OCI-LY1 (cell line): Measurements from ENCODE around the gene CHRM4.

Experiments used
- H2AFZ ChIP-seq: fragments of 200-600 bp; sonication (generic), shearing (Covaris generic); 2 replicates; pipeline ENCODE4 v1.6.0; 2014; ENCODE audit warnings: antibody characterized with exemption, mild to moderate bottlenecking, low read length
- H3F3A ChIP-seq: fragments of 200-600 bp; sonication (generic), shearing (Covaris generic); 2 replicates; pipeline ENCODE4 v1.6.0; 2014; ENCODE audit warnings: mild to moderate bottlenecking, antibody characterized with exemption, low read length, moderate library complexity; ENCODE audit not compliant: insufficient read depth
- H3K27ac ChIP-seq: fragments of 200-600 bp; sonication (generic); 2 replicates; pipeline ENCODE4 v1.5.1; 2014; ENCODE audit warnings: low read length, mixed run types, mild to moderate bottlenecking, low read depth; ENCODE audit not compliant: poor library complexity, severe bottlenecking
- H3K27me3 ChIP-seq: fragments of 200-600 bp; sonication (generic); 2 replicates; pipeline ENCODE4 v1.6.0; 2014; ENCODE audit warnings: antibody characterized with exemption, mild to moderate bottlenecking, low read length, moderate library complexity; ENCODE audit not compliant: insufficient read depth
- H3K36me3 ChIP-seq: fragments of 200-600 bp; sonication (generic); 2 replicates; pipeline ENCODE4 v1.6.1; 2014; ENCODE audit warnings: mild to moderate bottlenecking, antibody characterized with exemption, low read length, moderate library complexity, mixed read lengths; ENCODE audit not compliant: insufficient read depth
- H3K4me1 ChIP-seq: fragments of 200-600 bp; sonication (generic); 2 replicates; pipeline ENCODE4 v1.5.1; 2014; ENCODE audit warnings: mild to moderate bottlenecking, low read length, moderate library complexity; ENCODE audit not compliant: insufficient read depth, severe bottlenecking
- H3K4me2 ChIP-seq: fragments of 200-600 bp; sonication (generic), shearing (Covaris generic); 2 replicates; pipeline ENCODE4 v1.6.1; 2014; ENCODE audit warnings: low read length
- H3K4me3 ChIP-seq: fragments of 200-600 bp; sonication (generic); 2 replicates; pipeline ENCODE4 v1.5.1; 2014; ENCODE audit warnings: low read length, low read depth, mild to moderate bottlenecking, mixed read lengths; ENCODE audit not compliant: poor library complexity, severe bottlenecking
- H3K79me2 ChIP-seq: fragments of 200-600 bp; shearing (Covaris generic); 2 replicates; pipeline ENCODE4 v1.6.1; 2016; ENCODE audit warnings: mixed run types, low read length, mixed read lengths; ENCODE audit not compliant: insufficient read depth
- H3K9ac ChIP-seq: fragments of 200-600 bp; sonication (generic), shearing (Covaris generic); 2 replicates; pipeline ENCODE4 v1.6.1; 2014; ENCODE audit warnings: mild to moderate bottlenecking, low read length, mixed read lengths
- H3K9me2 ChIP-seq: fragments of 200-600 bp; sonication (generic), shearing (Covaris generic); 2 replicates; pipeline ENCODE4 v1.6.1; 2014; ENCODE audit warnings: low read depth, mild to moderate bottlenecking, low read length, mixed read lengths
- H3K9me3 ChIP-seq: fragments of 200-600 bp; shearing (Covaris generic); 2 replicates; pipeline ENCODE4 v1.6.1; 2014; ENCODE audit warnings: low read length, mixed read lengths
- H4K20me1 ChIP-seq: fragments of 200-600 bp; sonication (generic), shearing (Covaris generic); 2 replicates; pipeline ENCODE4 v1.6.0; 2016; ENCODE audit warnings: mild to moderate bottlenecking, low read length; ENCODE audit not compliant: insufficient read depth
- EZH2 ChIP-seq: fragments of 200-600 bp; sonication (generic), shearing (Covaris generic); IDR thresholded peaks from 2 replicates; pipeline ENCODE4 v1.8.0; 2017; ENCODE audit warnings: borderline replicate concordance, mixed run types, mild to moderate bottlenecking, antibody characterized with exemption, low read length, moderate library complexity, mixed read lengths
- TF ChIP-seq, protein P1 (sequence below): fragments of 200-600 bp; sonication (generic), shearing (Covaris generic); IDR thresholded peaks from 2 replicates; pipeline ENCODE4 v1.5.1; 2017; ENCODE audit warnings: mild to moderate bottlenecking, antibody characterized with exemption, low read length, moderate library complexity, mixed read lengths

CHRM4 gene

DNA sequence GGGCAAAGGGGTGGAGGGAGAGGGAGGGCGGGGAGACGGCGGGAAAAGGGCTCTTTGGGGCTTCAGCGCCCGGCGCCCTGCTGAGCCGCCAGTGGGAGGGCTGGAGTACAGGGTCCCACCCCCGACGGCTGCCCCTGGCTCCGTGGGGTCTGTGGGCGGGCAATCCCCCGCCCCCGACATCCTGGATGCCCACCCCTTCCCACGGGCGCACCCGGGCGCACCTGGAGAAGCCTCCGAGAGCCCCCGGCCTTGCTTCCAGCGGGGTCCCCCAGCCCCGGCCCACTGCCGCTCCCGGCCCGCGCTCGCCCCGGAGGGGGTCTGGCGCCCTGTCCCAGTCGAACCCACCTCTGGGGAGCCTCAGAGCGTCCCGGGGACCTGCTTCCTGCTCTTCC lies 394 bp downstream of the CHRM4 start:
- no peaks in the 10 kb centered on the region for H4K20me1 ChIP-seq
- H3K4me3 ChIP-seq, result peak overlapping the region; percentile 47
- no peak overlapping the region for H2AFZ ChIP-seq
- H3K4me1 ChIP-seq, result peaks cover 24% of the 10 kb centered on the region
- no peaks in the 10 kb centered on the region for H3K9me2 ChIP-seq
- no peaks in the 10 kb centered on the region for H3F3A ChIP-seq
- peaks cover 4% of the 10 kb centered on the region; the same call in 1 of the 2 replicates for H3K27me3 ChIP-seq
- H3K9ac ChIP-seq, result no peak overlapping the region
- no peaks in the 10 kb centered on the region; the same call in 1 of the 2 replicates for H3K36me3 ChIP-seq
- no peak for TF ChIP-seq EZH2
- TF ChIP-seq, protein P1, sequence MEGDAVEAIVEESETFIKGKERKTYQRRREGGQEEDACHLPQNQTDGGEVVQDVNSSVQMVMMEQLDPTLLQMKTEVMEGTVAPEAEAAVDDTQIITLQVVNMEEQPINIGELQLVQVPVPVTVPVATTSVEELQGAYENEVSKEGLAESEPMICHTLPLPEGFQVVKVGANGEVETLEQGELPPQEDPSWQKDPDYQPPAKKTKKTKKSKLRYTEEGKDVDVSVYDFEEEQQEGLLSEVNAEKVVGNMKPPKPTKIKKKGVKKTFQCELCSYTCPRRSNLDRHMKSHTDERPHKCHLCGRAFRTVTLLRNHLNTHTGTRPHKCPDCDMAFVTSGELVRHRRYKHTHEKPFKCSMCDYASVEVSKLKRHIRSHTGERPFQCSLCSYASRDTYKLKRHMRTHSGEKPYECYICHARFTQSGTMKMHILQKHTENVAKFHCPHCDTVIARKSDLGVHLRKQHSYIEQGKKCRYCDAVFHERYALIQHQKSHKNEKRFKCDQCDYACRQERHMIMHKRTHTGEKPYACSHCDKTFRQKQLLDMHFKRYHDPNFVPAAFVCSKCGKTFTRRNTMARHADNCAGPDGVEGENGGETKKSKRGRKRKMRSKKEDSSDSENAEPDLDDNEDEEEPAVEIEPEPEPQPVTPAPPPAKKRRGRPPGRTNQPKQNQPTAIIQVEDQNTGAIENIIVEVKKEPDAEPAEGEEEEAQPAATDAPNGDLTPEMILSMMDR, result no peak
- H3K27ac ChIP-seq, result no peak overlapping the region
- H3K79me2 ChIP-seq, result no peaks in the 10 kb centered on the region
- H3K4me2 ChIP-seq, result peak overlapping the region; percentile 52; the same call in 1 of the 2 replicates
- H3K9me3 ChIP-seq, result no peaks in the 10 kb centered on the region

DNA sequence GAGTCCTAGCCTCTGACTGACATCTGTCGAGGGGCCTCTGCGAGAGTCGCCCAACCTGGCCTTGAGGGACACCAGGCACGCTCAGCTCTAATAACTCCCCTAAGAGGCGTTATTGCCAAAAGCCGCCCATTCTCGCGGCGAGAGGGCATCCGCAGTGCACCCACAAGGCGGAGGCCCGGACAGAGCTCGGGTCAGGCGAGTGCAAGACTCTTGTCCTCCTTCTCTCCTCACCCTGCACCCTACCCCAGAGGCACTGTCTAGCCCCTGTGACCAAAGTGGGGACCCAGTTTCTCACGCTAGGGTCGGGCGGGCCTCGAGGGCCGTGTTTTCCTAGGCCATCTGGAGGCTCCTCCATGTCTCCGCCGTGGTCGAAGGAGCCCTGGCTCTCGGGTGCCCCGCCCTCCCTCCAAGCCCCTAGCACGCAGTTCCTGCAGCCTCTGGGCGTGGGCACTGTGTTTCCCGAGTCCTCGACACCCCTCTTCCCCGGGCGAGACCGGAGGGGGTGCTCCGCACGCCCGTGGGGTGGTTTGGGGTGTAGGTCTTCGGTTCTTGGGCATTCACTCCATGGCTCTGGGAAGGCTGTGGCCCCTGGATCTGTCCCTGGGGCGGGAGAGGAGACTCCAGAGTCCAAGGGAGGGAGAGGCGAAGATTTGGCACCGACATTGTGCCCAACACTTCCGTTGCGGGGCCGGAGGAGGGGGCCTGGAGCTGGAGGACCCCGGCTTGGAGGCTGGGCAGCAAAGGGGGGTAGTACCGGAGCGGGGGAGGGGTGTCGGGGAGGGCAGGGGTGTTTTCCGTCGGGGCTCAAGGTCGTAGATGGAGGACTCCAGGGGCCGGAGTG lies 1.0 kb downstream of the CHRM4 start:
- no peaks in the 10 kb centered on the region for H4K20me1 ChIP-seq
- H3K4me3 ChIP-seq, result peak overlapping the region; percentile 58
- no peak overlapping the region for H3K27ac ChIP-seq
- no peak overlapping the region for H3K9ac ChIP-seq
- no peaks in the 10 kb centered on the region for H3K9me2 ChIP-seq
- peak overlapping the region; percentile 80 for H3K4me2 ChIP-seq
- H3K4me1 ChIP-seq, result peaks cover 24% of the 10 kb centered on the region
- no peaks in the 10 kb centered on the region for H3K9me3 ChIP-seq
- H3K79me2 ChIP-seq, result no peaks in the 10 kb centered on the region
- no peaks in the 10 kb centered on the region for H3K36me3 ChIP-seq
- no peaks in the 10 kb centered on the region for H3F3A ChIP-seq
- H2AFZ ChIP-seq, result no peak overlapping the region
- peaks cover 4% of the 10 kb centered on the region; the same call in 1 of the 2 replicates for H3K27me3 ChIP-seq
- no peak for TF ChIP-seq EZH2
- TF ChIP-seq, protein P1, result no peak

DNA sequence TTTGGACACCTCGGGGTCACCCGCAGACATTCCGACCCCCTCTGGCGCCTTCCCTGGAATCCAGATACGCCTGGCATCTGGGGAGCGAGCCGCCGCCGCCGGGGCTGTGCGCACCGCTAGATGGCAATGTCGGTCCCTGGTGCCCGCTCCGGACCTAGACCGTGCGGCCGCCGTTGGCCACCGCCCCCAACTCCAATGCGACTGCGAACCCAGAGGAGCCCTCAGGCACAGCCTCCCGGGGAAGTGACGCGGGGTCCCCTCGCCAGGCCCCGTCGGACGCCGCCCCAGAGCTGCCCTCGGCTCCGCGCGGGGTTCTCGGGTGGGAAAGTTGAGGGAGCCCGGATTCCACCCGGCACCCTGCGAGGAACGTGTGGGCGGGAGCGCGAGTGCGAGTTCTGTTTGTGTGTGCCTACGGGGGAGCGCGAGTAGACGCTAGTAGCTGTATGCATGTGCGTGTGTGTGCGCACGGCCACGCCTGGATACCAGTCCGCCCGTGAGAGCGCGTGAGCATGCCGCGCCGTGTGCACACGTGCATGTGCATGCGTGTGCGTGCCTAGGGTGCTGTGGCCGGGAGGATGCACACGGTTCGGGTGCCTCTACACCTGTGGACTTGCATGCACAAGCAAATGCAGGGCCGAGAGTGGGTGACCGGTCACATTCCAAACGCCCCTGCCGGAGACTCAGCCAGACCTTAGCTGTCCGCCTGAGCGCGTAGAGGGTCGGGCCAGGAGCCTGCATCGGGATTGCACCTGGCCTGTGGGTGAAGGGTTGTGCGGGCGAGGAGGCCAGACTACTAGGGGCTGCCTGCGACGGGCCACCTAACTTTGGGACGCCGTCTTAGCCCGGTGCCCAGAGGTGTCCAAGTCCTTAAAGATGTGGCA lies 1.9 kb downstream of the CHRM4 start:
- Histone ChIP-seq H3K9me3 (no peaks in the 10 kb centered on the region), H3K27ac (no peak overlapping the region), H3K4me3 (peak overlapping the region; percentile 58), H3K4me2 (peak overlapping the region; percentile 80), H3K36me3 (no peaks in the 10 kb centered on the region), H3K9me2 (no peaks in the 10 kb centered on the region), H3K9ac (no peak overlapping the region), H4K20me1 (no peaks in the 10 kb centered on the region), H2AFZ (no peak overlapping the region), H3K79me2 (no peaks in the 10 kb centered on the region), H3K27me3 (peaks cover 4% of the 10 kb centered on the region; the same call in 1 of the 2 replicates), H3F3A (no peaks in the 10 kb centered on the region), H3K4me1 (peaks cover 24% of the 10 kb centered on the region)
- no peak for TF ChIP-seq EZH2
- TF ChIP-seq, protein P1, result peak; percentile 85
